GM19395 (cell line): ENCODE data around the gene KDM3A.
A peak's percentile ranks its signal among the peaks of the same experiment; 100 is the strongest.

ENCODE experiments used
- ATAC-seq: cut with Tn5 transposase; IDR thresholded peaks from one replicate; pipeline ENCODE4 v1.9.1; 2021; ENCODE audit warnings: mild to moderate bottlenecking, moderate library complexity; ENCODE audit not compliant: unreplicated experiment

The KDM3A gene

DNA sequence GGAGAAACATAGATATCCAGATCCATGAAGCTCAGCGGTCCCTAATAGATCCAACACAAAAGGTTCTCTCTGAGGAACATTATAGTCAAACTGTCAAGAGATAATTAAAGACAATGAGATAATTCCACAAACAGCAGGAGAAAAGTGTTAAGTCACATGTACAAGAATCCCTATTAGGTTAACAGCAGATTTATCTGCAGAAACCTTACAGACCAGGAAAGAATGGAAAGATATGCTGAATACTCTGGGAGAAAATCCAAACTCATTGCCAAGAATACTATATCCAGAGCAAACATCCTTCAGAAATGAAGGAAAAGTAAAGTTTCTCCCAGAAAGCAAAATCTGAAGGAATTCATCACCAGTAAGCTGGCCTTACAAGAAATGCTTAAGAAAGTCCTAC lies 10.8 kb upstream of the KDM3A start:
- ATAC-seq = no peak

DNA sequence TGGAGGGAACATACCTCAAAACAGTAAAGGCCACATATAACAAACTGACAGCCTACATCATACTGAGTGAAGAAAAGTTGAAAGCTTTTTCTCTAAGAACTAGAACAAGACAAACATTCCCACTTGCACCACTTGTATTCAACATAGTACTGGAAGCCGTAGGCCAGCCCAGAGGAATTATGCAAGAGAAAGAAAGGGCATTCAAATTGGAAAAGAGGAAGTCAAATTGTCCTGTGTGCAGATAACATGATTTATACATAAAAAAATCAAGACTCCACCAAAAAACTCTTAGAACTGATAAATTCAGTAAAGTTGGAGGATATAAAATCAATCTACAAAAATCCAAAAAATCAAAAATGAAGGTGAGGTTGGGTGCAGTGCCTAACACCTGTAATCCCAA lies 8.0 kb upstream of the KDM3A start:
- ATAC-seq = no peak

DNA sequence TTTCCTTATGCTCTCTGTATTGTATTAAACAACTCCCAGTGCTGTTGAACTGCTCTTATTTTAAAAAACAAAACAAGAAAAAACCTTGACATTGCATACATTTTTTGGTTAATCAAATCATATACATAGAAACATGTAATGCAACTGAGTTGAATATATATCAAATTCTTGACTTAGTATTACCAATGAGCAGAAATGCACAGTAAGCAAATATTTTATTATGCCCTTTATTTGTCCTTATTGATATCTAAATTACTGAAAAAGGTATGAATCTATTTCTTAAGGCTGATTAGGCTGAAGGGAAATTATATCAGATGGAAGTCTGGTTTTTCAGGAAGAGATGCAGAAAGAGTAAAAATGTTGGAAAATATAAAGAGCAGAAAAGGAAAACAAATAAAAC lies 6.9 kb upstream of the KDM3A start:
- no peak for ATAC-seq

DNA sequence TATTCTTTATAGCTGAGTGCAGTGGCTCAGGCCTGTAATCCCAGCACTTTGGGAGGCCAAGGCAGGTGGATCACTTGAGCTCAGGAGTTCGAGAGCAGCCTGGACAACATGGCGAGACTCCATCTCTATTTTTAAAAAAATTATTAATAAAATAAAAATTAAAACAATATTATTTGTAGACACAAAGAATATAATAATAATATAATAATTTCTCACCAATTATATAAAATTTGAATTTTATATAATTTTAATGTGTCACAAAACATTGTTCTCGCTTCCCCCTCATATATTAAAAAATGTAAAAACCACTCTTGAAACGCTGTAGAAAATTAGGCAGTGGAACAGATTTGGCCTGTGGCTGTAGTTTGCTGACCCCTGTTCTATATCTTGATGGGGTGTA lies 5.6 kb upstream of the KDM3A start:
- ATAC-seq = no peak

DNA sequence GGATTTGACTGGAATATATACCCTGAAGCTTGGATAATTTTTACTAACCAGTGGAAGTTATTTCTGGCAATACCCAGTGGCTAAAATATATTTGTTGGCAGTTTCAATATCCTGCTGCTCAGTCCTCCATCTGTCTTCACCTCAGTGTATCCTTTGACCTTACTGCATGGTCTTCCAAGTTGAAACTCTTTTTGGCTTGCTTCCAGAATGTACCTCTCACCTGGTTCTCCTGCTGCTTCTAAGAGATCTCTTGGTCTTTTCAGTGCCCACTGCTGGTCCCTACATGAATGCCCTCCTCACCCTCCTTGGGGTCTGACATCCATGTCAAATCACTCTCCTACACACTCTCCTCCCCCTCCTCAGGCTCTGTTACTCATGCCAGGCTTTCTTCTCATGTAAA lies 4.8 kb upstream of the KDM3A start:
- ATAC-seq = no peak

DNA sequence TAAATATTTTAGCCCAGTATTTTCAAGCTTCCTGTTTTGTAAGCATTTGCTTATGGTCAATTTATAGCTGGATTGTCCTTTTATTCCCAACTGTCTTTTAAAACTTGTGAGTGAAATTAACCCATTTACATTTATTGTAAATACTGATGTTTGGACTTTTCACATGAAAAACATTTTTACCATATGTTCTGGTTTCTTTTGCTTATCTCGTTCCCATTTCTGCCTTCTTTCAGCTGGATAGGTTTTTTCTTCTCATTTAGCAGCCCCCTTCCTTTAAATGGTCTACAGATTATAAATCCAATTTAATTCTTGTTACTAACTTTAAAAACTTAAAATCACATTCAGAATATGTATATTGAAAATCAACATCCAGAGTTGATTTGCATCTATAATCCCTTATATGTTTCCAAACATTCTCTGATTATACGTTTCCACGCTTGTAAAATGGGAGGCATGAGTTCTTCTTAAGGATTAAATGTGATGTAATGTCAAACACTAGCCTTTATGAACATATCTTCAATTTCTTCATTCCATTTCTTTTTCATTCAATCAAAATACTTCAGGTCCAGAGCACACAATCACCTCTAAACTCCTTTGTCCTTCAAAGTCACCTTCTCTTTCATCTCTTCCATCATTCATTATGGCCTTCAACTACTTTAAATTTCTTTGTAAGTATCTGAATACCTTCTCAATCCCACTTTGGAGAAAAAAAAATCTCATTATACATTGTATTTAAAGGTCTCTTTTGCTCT lies 1.1 kb upstream of the KDM3A start:
- no peak for ATAC-seq

DNA sequence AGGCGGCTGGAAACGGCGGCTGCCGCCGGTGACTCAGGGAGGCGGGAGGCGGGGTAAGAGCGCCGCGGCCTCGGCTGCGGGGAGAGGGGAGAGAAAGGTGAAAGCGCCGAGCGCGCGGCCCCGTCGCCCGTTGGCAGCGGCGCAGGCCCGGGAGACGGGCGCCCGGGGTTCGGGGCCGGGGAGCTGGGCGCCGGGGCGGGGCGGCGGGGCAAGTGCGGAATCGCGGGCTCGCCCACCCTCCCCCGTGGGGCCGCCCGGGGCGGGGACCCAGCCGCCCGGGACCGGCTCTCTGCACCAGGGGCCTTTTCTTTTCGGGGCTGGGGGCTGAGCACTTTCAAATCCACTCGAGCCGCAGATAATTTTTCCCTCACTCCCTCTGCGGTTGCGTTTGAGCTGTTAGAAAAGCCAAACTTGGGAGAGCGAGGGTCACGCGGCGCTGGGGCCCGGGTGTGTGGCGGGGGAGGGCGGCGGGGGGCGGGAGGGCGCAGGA lies 266 bp downstream of the KDM3A start:
- ATAC-seq = peak; percentile 23

DNA sequence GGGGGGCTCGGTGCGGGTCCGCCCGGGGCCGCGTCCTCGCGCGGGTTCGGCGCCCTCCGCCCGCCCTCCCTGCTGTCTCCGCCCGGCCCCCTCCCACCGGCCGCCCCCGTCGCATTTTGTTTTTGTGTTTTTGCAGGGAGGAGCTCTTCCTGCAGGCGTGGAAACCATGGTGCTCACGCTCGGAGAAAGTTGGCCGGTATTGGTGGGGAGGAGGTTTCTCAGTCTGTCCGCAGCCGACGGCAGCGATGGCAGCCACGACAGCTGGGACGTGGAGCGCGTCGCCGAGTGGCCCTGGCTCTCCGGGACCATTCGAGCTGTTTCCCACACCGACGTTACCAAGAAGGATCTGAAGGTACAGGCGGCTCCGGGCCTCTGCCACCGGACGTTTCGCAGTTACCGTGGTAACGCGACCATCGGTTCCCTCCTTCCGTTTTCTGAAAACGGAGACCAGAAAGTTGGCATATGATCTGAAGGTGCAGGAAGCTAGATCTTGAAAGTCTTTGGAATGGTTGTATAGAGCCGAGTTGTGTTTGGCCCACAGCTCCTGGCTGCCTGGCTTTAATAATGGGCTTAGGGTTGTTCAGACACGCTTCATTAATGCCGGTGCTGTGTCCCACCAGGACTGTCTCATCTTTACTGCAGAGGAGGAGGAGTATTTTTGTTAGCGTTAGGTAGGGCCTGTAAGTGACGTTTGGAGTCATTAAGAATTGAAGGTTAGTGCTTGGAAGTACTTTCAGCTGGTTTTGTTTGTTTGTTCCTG lies 891 bp downstream of the KDM3A start:
- peak; percentile 20 for ATAC-seq

DNA sequence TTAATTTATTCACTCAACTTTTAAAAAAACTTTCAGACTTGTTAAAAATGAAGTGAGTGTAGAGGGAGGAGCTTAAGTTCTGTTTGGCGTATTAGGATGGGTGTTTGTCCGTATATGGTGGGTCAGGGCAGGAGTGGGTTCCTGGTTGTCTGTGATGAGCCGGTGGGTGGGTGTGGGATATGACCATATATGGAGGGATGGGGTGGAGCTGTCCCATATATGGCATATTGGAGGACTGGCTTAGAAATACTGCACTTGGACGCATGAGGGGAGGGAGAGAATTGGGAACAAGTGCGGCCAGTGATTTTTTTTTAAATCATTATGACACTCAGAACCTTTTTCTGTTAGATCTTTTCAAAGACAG lies 1.5 kb downstream of the KDM3A start:
- ATAC-seq = peak; percentile 76

DNA sequence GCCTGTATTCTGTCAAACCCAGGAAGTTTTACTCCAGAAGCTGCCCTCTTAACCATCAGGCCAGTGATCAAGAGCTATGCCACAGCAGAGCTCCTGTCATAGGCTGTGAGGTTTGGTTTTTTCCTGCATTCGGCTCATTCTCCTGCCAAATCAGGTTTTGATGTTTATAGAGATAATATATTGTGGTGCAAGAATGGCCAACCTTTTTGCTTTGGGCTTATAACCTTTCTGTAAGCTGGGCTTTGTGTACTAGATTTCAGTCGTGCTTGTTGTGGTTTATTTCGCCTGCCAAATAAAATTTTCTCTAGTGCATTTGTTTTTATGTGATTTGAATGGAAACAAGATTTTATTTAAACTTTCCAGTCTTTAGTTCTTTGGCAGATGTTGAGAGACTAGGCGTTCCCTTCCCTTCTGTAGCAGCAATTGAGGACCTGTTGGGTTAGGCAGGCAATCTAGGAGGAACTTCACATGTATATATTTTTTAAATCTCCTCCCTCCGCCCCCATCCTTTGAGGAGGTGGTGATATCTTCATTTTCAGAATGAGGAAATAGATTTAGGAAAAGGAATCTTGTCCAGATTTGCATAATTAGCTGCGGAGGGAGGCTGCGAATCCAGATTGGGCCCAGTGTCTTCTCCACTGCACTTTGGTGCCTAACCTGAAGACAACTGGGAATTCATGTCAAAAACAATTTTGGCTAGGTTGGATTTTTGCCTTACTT lies 2.6 kb downstream of the KDM3A start:
- ATAC-seq = no peak

DNA sequence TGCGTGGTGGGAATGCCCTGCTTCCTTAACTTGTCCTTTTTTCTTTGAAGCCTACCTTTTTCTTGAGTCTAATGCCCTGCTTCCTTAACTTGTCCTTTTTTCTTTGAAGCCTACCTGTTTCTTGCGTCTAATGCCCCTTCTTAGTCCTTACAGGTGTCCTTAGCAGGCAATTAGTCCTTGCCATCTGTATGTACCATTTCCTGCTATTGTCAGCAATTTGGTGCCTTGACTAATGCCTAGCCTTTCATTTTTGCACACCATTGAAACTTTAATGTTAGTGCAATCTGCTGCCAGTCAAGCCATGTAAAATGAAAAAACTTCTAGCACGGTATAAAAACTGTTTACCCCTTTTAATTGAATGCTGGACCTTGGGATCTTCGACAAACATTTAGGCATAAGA lies 4.3 kb downstream of the KDM3A start:
- no peak for ATAC-seq

DNA sequence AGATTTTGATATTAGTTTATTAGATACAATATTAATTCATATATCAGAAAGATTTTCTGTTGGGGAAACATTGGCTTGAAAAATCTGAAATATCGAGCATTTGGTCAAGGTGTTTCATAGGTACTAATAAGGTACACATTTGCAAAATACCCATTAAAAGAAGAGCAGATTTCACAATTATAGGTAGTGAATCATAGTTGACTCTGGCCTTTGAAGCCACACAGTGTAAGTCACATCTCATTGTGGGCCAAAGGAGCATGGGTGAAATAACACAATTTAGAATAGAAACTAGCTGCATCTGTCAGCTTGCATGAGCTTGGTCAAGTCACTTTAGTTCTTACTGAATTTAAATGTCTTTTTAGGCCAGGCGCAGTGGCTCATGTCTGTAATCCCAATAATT lies 4.9 kb downstream of the KDM3A start:
- no peak for ATAC-seq

DNA sequence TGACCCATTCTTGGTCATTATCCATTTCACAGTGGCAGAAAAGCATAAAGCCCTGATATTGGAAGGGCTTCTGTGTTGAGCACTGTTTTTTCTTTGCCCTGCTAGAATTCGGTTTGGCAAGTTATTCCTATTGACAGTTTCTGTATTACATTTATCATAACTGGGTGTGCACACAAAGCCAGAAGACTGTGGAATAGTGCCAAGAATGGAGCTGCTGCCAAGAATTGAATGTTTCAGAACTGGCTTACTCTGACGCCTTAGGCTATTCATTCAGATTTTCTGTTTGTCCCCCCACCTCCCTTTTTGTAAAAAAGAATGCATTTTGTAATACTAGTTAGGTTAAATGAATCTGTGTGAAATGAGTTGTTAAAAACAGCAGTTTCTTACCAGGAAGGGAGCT lies 12.7 kb downstream of the KDM3A start:
- no peak for ATAC-seq

DNA sequence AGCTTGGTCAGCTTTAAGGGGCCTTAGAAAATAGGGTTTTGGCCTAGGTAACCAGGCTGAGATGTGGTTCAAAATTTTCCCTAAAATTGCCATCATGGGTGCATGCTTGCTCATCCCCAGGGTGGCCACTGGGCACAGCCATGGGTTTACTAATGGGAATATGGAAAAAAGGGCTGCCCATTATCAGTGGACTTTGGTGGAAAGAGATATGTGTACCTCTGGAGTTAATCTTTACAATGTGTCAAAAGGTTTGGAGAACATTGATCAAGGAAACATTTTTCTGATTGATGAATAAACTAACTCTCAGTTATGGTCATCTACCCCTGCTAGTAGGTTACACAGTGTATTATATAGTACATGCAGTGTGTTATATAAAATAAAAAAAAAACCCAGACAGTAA lies 13.1 kb downstream of the KDM3A start:
- no peak for ATAC-seq

DNA sequence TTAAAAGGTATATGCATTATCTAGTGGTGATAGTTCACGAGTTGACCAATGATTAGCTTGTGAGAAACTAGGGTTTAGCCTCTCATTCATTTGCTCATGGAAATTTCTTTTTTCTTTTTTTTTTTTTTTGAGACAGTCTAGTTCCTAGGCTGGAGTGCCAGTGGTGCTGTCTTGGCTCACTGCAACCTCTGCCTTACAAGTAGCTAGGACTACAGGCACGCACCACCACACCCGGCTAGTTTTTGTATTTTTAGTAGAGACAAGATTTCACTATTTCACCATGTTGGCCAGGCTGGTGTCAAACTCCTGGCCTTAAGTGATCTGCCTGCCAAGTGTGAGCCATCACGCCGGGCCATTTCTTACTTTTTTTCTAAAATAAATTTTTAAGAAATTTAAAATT lies 14.0 kb downstream of the KDM3A start:
- no peak for ATAC-seq

DNA sequence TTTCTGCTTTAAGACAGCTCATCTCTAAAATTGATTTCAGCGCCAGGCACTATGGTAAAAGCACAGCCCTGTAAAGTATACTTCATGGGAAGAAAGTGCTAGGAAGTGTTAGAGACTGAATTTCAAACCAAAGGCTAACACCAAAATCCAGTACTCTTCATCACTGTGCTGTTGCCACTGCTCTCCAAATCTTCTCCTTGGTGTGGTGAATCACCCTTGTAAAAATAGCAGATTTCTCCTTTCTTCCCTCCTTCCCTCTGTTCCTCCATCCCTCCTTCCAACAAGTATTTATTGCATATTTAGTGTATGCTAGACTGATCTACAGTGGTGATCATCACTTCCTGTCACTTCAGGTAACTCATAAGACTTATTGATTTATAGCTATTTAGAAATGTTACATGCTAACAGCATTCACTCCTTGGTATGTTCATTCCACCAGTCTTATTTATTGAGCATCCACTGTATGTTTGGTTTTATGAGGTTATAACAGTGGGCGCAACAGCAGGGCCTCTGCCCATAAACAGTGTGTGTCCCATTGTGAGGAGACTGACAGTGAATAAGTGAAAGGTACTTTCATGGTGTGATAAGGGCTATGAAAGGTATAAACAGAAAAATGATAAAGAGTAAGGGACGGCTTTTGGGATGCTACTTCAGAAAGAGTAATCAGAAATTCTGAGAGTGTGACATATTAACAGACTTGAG lies 20.0 kb downstream of the KDM3A start:
- ATAC-seq = no peak

DNA sequence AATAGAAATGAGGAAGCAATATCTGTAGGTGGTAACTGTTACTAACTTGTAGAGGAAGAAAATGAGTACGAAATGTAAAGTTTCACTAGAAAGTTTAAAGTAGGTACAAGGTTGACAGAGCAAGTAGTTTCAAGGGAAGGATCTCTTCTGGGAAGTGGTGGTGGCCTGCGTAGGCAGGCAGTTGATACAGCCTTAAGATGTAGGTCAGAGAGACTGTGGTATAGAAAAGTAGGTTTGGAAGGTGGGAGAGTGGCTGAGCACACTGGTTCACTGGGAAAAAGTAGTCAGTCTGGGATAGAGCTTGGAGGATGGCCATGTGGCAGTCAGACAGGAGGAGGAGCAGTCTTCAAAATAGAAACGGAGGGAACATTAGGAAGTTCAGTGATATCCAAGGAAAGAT lies 23.5 kb downstream of the KDM3A start:
- no peak for ATAC-seq

DNA sequence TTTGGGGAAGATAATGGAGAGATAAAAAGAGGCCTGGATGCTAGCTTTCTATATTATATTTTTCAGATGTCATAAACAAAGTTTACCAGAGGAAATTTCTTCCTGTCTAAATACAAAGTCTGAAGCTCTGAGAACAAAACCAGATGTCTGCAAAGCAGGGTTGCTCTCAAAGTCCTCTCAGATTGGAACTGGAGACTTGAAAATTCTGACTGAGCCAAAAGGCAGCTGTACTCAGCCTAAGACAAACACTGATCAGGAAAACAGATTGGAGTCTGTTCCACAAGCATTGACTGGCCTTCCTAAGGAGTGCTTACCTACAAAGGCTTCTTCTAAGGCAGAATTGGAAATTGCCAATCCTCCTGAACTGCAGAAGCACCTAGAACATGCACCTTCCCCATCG lies 25.1 kb downstream of the KDM3A start:
- ATAC-seq = no peak

DNA sequence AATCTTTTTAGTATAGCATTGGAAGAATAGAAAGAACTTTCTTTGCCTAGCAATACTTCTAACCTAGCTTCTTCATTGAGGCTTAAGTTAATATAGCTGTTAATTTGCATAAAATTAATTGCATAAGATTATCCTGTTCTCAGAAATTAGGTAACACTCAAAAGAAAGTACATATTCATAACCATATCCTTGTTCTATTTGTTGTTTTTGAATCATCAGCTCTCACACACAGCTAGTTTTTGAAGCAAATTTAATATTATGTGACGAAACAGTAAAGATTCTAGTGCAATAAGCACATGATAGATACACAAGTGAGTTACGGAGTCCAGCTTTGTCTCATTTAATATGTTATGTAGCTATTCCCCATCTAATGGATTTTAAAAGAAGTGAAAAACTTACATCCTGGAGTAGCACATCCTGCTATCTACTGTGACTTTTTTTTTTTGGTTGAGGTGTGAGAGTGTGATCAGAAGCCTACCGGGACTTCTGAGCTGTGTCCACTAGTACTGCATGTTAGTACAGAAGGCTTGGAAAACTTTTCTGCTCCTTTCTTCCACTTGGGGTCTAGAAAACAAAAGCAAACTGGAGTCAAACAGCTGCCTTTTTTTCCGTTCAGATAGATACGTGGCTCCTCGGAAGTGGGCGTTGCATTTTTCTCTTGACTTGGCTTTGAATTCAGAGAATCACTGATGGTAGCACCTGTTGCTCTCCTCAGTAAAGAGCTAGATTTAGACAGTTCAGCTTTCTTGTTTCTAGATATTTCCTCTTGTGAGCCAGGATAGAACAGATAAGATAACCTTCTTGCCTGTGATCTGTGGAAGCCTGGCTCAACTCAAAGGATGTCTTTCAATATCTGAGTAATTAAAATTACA lies 27.2 kb downstream of the KDM3A start:
- no peak for ATAC-seq

DNA sequence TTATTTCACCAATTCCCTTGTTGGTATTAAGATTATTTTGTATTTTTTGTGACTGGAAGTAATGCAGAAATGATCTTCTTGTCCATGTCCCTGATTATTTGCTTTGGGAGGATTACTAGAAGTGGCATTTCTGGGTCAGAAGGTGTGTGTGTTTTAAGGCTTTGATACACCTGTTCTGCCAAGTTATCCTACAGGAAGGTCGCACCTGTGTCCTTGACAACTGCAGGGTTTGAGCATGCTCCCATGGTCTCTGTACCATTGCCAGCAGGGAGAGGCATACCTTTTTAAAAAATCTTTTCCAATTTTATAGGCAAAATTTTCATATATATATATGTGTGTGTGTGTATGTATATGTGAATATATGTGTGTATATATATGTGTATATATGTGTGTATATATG lies 29.7 kb downstream of the KDM3A start:
- ATAC-seq = no peak
